ENCODE data around the gene NDUFV3.

DNA sequence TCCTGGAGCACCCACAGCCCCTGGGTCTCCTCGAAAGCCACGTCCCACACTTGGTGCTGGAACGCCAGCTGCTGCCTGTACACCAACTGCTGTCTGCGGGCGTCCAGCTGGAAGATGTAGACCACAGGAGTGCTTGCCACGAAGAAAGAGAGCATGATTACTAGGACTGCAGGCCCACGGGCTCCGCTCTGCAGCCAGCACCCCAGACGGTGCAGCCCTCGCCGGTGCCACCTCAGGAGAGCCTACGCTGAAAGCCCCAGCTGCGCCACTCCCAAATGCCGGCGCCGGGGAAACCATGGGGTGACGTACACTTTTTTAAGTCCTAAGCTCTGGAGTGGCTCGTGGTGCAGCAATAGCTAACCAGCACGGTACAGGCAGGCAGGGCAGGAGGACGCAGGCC, 39.5 kb upstream of the NDUFV3 start:
- TF ChIP-seq, protein P1, sequence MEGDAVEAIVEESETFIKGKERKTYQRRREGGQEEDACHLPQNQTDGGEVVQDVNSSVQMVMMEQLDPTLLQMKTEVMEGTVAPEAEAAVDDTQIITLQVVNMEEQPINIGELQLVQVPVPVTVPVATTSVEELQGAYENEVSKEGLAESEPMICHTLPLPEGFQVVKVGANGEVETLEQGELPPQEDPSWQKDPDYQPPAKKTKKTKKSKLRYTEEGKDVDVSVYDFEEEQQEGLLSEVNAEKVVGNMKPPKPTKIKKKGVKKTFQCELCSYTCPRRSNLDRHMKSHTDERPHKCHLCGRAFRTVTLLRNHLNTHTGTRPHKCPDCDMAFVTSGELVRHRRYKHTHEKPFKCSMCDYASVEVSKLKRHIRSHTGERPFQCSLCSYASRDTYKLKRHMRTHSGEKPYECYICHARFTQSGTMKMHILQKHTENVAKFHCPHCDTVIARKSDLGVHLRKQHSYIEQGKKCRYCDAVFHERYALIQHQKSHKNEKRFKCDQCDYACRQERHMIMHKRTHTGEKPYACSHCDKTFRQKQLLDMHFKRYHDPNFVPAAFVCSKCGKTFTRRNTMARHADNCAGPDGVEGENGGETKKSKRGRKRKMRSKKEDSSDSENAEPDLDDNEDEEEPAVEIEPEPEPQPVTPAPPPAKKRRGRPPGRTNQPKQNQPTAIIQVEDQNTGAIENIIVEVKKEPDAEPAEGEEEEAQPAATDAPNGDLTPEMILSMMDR (IDR thresholded peaks at IDR 0.05) = no peak
- TF ChIP-seq POLR2A (IDR thresholded peaks at IDR 0.05) = no peak

All from ovary (tissue), 3 donors.